Pulmonary artery endothelial cell (primary cell): ENCODE measurements around the gene SH3BP4. TPM values are rescaled to one million over a fixed set of nuclear protein-coding genes. Genes with fewer than 3 reads are reported as not detected.
"Not testable (repeated sequence)": the region's sequence is repeated elsewhere in the genome, so short reads cannot be mapped to it uniquely, and the experiment has no call there.

ENCODE experiments used
- DNase-seq: peaks from one replicate; pipeline ENCODE4 v3.0.0-alpha.2; 2011; ENCODE audit warnings: low read depth, low spot score
- total RNA-seq: library from RNA; depleted of rRNA; stranded (reverse); fragments of >200 nt; gene quantifications from 2 replicates; pipeline ENCODE4 v1.2.3, GENCODE V29; 2014

The SH3BP4 gene
- total RNA-seq, 1 donor from 2014 or later = 47.7 TPM

- no peak for DNase-seq
Measured at GRCh38 chr2:235010117-235010714, 58.4 kb downstream of the SH3BP4 start.

- DNase-seq = no peak
Measured at GRCh38 chr2:235011607-235011928, 59.8 kb downstream of the SH3BP4 start.

DNA sequence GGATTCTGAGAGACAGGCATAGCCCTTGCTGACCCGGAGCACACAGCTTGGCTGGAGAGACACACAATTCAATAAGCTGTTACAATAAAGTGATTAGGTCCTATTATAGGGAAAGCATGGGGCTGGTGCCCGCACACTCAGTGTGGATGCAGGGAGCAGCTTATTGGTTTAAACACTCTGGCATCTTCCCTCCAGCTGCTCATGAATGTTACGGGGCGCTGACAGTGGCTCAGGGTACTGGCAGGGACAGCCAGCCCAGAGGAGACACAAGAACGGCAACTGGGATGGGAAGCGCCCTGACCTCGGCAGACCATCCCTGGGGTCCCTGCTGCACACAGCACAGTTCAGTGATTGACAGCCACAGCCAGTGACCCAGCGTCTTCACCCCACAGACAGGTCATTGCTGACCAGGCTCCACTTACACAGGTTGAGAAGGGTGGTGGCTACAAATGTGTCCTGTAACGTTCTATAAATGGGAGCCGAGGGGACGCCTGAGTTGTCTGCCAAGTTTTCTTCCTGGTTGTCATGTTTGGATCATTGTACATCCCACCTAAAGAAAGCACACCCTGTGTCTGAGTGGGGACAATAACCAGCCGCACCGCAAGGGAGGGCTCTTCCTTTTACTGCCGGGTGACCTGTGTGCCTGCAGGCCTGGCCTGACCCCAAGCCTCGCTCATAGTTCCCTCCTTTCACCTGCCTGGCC is 60.3 kb downstream of the SH3BP4 start:
- DNase-seq = no peak

- no peak for DNase-seq
Measured at GRCh38 chr2:235017441-235017840, 65.6 kb downstream of the SH3BP4 start.

GRCh38 chr2:235018838-235019237 is 67.0 kb downstream of the SH3BP4 start:
- no peak for DNase-seq

GRCh38 chr2:235020141-235020540 is 68.3 kb downstream of the SH3BP4 start:
- not testable (repeated sequence) for DNase-seq

DNA sequence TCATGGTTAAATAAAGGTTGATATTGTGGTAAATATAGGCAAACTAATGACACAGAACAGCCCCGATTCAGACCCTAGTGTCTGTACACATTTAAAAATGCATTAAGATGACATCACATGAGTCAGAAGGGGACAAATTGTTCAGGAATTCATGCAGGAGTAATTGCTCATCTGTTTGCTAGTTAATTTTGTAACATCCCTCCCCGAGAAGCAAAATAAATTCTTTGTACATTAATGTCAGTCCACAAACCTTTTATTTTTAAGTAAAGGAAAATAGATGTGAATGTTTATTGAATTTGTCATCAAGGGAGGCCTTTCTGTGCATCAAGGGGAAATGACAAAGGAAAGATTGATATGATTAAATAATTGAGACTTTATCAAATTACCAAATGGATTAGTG is 69.9 kb downstream of the SH3BP4 start:
- DNase-seq = no peak

- no peak for DNase-seq
Measured at GRCh38 chr2:235024191-235024860, 72.5 kb downstream of the SH3BP4 start.

DNA sequence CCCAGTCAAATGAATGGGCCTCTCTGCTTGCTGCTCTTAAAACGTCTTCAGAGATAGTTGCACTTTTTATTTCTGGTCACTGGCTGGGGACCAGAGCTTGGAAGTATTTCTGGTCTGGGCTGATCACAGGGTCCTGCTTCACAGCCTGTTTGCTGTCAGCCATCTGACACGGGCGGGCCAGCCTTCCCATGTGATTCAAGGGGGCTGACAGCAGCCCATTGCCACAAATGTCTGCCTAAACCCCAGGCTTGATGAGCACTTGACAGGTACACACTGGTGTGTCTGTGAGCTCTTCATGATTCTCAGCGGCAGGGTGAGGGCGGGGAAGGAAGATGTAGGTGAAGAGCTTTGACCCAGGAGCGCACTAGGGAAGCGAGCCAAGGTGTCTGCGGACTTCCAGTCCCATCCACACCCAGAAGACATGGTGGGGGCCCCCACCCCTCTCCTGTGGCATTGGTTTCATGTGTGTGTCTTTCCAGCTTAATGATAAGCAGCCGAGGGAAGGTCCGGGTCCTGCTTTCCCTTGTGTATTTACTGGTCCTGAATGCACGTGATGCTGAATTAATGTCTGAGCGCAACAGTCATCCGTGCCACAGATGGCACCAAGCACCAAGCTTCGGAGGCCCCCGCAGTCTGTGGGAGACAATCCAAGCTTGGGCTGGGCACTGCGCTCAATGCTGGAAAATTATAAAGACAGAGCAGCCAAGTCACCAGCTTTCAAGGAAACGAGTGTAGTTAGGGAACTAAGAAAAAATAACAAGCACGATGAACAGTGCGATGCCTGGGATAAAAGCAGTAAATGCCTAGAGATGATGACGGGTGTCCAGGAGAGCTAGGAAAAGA is 73.3 kb downstream of the SH3BP4 start:
- DNase-seq = no peak

- peak; percentile 68 for DNase-seq
Measured at GRCh38 chr2:235025800-235026536, 74.2 kb downstream of the SH3BP4 start.

DNA sequence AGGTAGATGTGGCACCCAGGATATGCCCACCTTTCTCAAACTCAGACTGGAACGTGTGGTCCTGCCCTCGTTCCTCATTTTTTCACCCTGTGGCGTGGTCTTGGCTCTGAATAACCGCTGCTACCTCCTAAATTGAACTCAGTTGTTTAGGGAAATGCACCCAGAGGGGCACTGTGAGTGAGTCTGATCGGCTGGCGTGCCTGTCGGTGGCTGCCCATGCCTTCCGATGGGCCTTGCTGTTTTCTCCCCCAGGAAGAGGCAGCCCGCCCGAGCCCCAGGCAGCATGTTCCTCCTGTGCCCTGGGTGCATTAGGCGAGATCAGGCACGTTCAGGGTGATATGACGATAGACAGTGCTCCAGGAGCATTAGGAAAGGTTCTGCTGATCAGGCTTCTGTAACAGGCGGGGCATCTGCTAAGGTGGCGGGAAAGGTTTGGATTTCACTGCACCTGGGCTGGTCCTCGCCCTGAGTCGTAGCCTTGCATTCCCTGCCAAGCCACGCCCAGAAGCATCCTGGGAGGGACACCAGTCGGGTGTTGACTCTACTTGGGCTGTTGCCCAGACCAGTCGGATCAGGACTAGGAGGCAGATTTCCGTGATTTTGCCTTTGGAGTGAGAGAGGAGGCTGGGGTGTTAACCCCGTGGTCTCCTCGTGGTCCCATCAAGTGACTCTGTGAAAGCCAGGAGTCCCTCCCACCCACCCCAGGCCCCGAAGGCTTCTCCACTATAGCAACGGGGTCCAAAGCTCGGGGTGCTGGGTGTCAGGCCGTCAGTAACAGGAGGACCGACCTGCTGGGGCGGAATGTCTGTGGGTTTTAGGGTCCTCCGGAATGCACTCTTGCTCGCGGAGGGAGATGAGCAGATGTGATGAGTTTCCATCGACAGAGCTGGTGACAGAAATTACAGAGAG is 75.1 kb downstream of the SH3BP4 start:
- no peak for DNase-seq

DNA sequence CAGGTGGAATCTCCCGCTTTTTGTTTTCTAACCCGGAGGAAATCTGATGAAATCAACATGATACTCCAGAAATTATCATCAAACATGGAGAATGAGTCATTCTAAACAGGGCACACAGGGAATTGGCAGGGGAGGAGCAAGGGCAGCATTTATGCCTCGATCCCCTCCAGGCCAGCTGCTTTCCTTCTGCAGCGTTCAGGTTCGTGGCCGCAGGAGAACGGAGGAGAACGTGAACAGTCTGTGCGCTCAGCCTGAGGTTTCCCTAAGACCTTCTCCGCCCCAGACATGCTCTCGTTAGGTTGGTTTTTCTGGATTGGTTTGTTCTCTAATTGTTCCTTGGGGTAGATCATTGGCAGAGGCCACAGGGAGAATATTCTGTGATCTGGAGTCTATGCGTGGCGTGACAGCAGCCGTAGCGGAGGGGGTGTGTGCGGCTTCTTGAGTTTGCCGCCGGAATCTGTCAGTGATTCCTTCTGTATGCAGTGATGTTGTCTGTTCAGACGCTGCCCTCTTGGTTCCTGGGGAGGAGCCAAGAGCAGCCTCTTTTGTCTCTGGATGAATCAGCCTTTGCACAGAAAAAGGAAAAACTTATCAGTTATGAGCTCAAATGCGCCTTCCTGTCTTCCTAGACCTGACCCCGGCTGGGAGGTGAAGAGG is 75.9 kb downstream of the SH3BP4 start:
- no peak for DNase-seq

DNA sequence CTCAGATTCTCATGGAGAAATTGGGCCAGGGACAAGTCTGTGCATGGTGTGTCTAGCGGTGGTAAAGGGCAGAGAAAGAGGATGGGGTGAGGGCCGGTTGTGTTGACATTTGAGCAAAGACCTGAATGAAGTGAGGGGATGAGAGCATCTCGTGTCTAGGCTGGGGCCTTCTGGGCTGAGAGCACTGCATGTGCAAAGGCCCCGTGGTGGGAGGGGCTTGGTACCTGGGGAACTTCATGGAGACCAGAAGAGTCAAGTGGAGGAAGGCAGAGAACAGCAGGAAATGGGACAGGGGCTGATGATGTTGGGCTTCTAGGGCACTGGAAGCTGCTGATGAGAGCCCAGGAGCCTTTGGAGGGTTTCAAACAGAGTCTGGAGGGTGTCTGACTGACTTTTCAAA is 76.8 kb downstream of the SH3BP4 start:
- no peak for DNase-seq

DNA sequence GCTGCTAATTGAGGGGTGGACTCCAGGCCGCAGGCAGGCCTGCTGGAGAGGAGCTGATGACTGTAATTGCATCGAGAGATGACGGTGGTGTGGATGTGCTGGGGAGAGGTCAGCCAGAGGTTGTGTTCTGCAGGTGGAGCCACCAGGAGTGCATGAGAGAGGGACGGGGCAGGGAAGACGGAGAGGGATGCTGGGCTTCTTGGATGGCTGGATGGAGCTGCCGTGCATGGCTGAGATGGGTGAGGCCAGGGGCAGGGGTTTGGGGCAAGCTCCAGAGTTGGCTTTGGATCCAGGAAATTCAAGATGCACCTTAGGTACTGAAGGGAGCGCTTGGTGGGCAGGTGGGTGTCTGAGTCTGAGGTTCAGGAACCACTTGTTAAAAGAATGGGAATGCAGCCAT is 77.2 kb downstream of the SH3BP4 start:
- no peak for DNase-seq

DNA sequence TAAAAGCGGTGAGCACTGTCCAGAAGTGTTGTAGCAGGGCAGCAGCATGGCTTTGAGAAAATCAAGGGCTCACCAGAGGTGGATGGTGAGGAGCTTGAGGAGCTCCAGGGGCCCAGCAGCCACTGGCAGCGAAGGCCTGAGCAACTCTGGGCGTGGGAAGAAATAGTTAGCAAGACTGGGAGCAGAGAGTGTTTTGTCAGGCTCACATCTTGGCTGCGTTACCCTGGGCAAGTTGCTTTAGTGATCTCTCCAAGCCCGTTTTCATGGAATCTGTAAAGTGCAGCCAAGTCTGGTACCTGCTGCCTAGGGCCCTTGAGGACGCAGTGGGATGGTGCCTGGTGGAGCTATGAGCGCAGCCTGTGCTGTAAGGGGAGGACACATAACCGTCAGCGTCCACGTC is 78.3 kb downstream of the SH3BP4 start:
- no peak for DNase-seq

GRCh38 chr2:235030936-235031335 is 79.1 kb downstream of the SH3BP4 start:
- DNase-seq = no peak

- no peak for DNase-seq
Measured at GRCh38 chr2:235031686-235032373, 80.0 kb downstream of the SH3BP4 start.

DNA sequence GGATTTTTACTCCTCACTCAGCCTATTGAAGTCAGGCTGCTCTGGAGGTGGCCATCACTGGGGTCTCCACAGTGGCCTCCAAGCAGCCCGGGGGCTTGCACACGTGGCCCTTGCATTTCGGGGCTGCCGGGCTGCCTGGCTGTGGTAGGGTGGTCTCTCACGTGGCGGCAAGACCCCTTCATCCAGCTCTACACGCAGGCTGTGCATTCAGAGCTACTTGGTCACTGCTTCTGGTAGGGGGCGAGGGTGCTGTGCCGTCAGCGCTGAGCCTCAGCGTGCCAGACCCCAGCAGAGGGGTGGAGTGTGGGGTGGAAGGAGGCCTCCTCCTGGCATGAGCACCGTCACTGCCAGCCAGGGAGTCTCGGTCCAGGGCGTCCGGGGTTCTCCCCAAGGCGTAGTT is 80.6 kb downstream of the SH3BP4 start:
- DNase-seq = no peak

DNA sequence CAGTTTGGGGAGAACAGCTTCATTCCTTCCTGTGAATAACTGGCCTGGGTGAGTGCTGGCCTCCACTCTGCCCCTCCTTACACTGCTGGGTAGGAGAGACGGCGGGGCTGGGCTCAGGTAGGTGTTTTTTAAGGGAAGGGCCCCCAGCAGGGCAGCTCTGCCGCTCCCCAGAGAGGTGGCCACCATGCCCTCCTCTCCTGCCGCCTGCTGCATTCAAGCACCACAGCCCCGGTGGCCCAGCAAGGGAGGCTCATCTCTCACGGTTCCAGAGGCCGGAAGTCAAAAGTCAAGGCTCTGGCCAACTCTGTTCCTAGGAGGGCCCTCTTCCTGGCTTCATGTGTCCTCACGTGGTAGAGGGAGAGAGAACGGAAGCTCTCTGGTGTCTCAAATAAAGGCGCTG is 81.1 kb downstream of the SH3BP4 start:
- DNase-seq = no peak
